Epithelial cell of proximal tubule (primary cell): ENCODE measurements around the gene ARL4D. TPM values are rescaled to one million over a fixed set of nuclear protein-coding genes. Genes with fewer than 3 reads are reported as not detected.
"Not testable (repeated sequence)": the region's sequence is repeated elsewhere in the genome, so short reads cannot be mapped to it uniquely, and the experiment has no call there.

Experiments used
- DNase-seq: peaks from one replicate; pipeline ENCODE4 v3.0.0-alpha.2; 2011; ENCODE audit warnings: low read depth
- H3K4me3 ChIP-seq: 2 replicates; pipeline ENCODE4 v1.5.1; 2011; ENCODE audit warnings: low read depth, mild to moderate bottlenecking, low read length
- CTCF ChIP-seq: conservative IDR thresholded peaks from 2 replicates; pipeline ENCODE4 v1.5.1; 2012; ENCODE audit warnings: low read depth, mild to moderate bottlenecking, low read length
- total RNA-seq: library from RNA; depleted of rRNA; stranded (reverse); fragments of >200 nt; gene quantifications from 2 replicates; pipeline ENCODE4 v1.2.3, GENCODE V29; 2015

Gene ARL4D
- total RNA-seq, 1 donor from 2014 or later = 5.8 TPM

- no peak for DNase-seq
- no peak overlapping the region for H3K4me3 ChIP-seq
- TF ChIP-seq CTCF = no peak
Measured at GRCh38 chr17:43412166-43412565, 13.4 kb downstream of the ARL4D start.

- no peak for TF ChIP-seq CTCF
- no peak overlapping the region for H3K4me3 ChIP-seq
- DNase-seq = no peak
Measured at GRCh38 chr17:43416998-43417890, 18.5 kb downstream of the ARL4D start.

GRCh38 chr17:43418441-43419374 lies 19.9 kb downstream of the ARL4D start:
- no peak for DNase-seq
- TF ChIP-seq CTCF = no peak
- H3K4me3 ChIP-seq = no peak overlapping the region

GRCh38 chr17:43419375-43419882 lies 20.6 kb downstream of the ARL4D start:
- not testable (repeated sequence) for DNase-seq, H3K4me3 ChIP-seq

- no peak overlapping the region for H3K4me3 ChIP-seq
- DNase-seq = no peak
- TF ChIP-seq CTCF = no peak
Measured at GRCh38 chr17:43423777-43424455, 25.1 kb downstream of the ARL4D start.

- no peak overlapping the region for H3K4me3 ChIP-seq
- TF ChIP-seq CTCF = no peak
- DNase-seq = no peak
Measured at GRCh38 chr17:43427362-43428043, 28.7 kb downstream of the ARL4D start.
